SK-N-MC (cell line): Measurements from ENCODE around the gene FMC1.

ENCODE experiments used
- EZH2 ChIP-seq: fragments of 200-600 bp; sonication (generic); IDR thresholded peaks from one replicate; pipeline ENCODE4 v1.6.1; 2017; ENCODE audit warnings: antibody characterized with exemption
- POLR2AphosphoS5 ChIP-seq: IDR thresholded peaks from 2 replicates; pipeline ENCODE4 v1.6.1; 2012; ENCODE audit warnings: mild to moderate bottlenecking, low read depth, low read length, borderline replicate concordance

DNA sequence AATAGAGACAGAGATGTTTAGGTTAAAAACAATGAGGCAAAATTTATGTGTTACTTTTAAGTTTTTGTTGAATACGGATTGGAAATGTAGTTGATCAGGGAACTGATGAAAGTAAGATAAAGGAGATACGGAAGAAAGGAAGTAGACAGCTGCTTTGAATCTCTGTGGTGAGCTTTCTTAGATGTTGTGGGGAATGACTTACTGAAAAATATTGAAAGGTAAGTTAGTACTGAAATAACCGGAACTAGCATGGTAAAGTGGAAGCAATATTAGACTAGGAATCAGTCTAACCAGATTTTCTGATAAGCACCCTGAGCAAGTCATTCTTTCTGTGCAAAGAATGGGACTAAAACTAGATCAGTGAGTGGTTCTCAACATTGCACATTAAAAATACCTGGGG lies 53.4 kb downstream of the FMC1 start:
- TF ChIP-seq EZH2 (no peak), POLR2AphosphoS5 (no peak)
